ENCODE data around the gene PLD4.
"Not testable (repeated sequence)": the region's sequence is repeated elsewhere in the genome, so short reads cannot be mapped to it uniquely, and the experiment has no call there.

PLD4 gene

GRCh38 chr14:104899781-104900180, 24.9 kb upstream of the PLD4 start:
- Histone ChIP-seq H3F3A (ENCODE audit: insufficient read depth) (no peaks in the 10 kb centered on the region), H3K9me2 (replicated peaks; ENCODE audit: insufficient read depth, low read length) (no peaks in the 10 kb centered on the region), H3K4me3 (ENCODE audit: insufficient read depth, low read length, poor library complexity, severe bottlenecking) (no peak overlapping the region), H2AFZ (ENCODE audit: low read depth, low read length, severe bottlenecking) (no peak overlapping the region), H4K20me1 (ENCODE audit: low read depth, low read length) (no peaks in the 10 kb centered on the region), H3K9ac (ENCODE audit: low read length) (no peak overlapping the region), H3K36me3 (ENCODE audit: low read length) (no peaks in the 10 kb centered on the region), H3K79me2 (ENCODE audit: insufficient read depth, low read length) (no peaks in the 10 kb centered on the region), H3K27ac (ENCODE audit: low read depth, low read length) (no peak overlapping the region), H3K27me3 (ENCODE audit: low read length) (no peaks in the 10 kb centered on the region), H3K9me3 (ENCODE audit: insufficient read depth, low read length) (no peaks in the 10 kb centered on the region), H3K4me2 (ENCODE audit: low read depth, low read length, poor library complexity, severe bottlenecking) (no peak overlapping the region)
- no peak for TF ChIP-seq EZH2phosphoT487 (conservative IDR thresholded peaks at IDR 0.05; ENCODE audit: low read length)
- no peak for TF ChIP-seq CTCF (IDR thresholded peaks at IDR 0.05; ENCODE audit: insufficient read depth, low read length, poor library complexity, severe bottlenecking)

- H3K9ac ChIP-seq (ENCODE audit: low read length) = no peak overlapping the region
- no peaks in the 10 kb centered on the region for H3F3A ChIP-seq (ENCODE audit: insufficient read depth)
- TF ChIP-seq EZH2phosphoT487 (conservative IDR thresholded peaks at IDR 0.05; ENCODE audit: low read length) = no peak
- no peak for TF ChIP-seq CTCF (IDR thresholded peaks at IDR 0.05; ENCODE audit: insufficient read depth, low read length, poor library complexity, severe bottlenecking)
- no peak overlapping the region for H3K4me3 ChIP-seq (ENCODE audit: insufficient read depth, low read length, poor library complexity, severe bottlenecking)
- H3K9me2 ChIP-seq (replicated peaks; ENCODE audit: insufficient read depth, low read length) = no peaks in the 10 kb centered on the region
- H3K27me3 ChIP-seq (ENCODE audit: low read length) = no peaks in the 10 kb centered on the region
- no peaks in the 10 kb centered on the region for H3K9me3 ChIP-seq (ENCODE audit: insufficient read depth, low read length)
- no peak overlapping the region for H3K4me2 ChIP-seq (ENCODE audit: low read depth, low read length, poor library complexity, severe bottlenecking)
- no peaks in the 10 kb centered on the region for H3K79me2 ChIP-seq (ENCODE audit: insufficient read depth, low read length)
- no peaks in the 10 kb centered on the region for H4K20me1 ChIP-seq (ENCODE audit: low read depth, low read length)
- no peaks in the 10 kb centered on the region for H3K36me3 ChIP-seq (ENCODE audit: low read length)
- no peak overlapping the region for H2AFZ ChIP-seq (ENCODE audit: low read depth, low read length, severe bottlenecking)
- no peak overlapping the region for H3K27ac ChIP-seq (ENCODE audit: low read depth, low read length)
These were observed 23.8 kb upstream of the PLD4 start for GRCh38 chr14:104900639-104901512.

GRCh38 chr14:104903990-104904389, 20.7 kb upstream of the PLD4 start:
- Histone ChIP-seq H3K9me2 (replicated peaks; ENCODE audit: insufficient read depth, low read length) (no peaks in the 10 kb centered on the region), H3K4me3 (ENCODE audit: insufficient read depth, low read length, poor library complexity, severe bottlenecking) (no peak overlapping the region), H3K27me3 (ENCODE audit: low read length) (no peaks in the 10 kb centered on the region), H3K4me2 (ENCODE audit: low read depth, low read length, poor library complexity, severe bottlenecking) (no peak overlapping the region), H4K20me1 (ENCODE audit: low read depth, low read length) (no peaks in the 10 kb centered on the region), H3F3A (ENCODE audit: insufficient read depth) (no peaks in the 10 kb centered on the region), H3K9me3 (ENCODE audit: insufficient read depth, low read length) (no peaks in the 10 kb centered on the region), H3K27ac (ENCODE audit: low read depth, low read length) (no peak overlapping the region), H3K36me3 (ENCODE audit: low read length) (no peaks in the 10 kb centered on the region), H2AFZ (ENCODE audit: low read depth, low read length, severe bottlenecking) (no peak overlapping the region), H3K9ac (ENCODE audit: low read length) (no peak overlapping the region), H3K79me2 (ENCODE audit: insufficient read depth, low read length) (no peaks in the 10 kb centered on the region)
- TF ChIP-seq EZH2phosphoT487 (conservative IDR thresholded peaks at IDR 0.05; ENCODE audit: low read length) (no peak), CTCF (IDR thresholded peaks at IDR 0.05; ENCODE audit: insufficient read depth, low read length, poor library complexity, severe bottlenecking) (no peak)

GRCh38 chr14:104904650-104905578, 19.8 kb upstream of the PLD4 start:
- not testable (repeated sequence) for H3K9me2 ChIP-seq (replicated peaks; ENCODE audit: insufficient read depth, low read length); H3K36me3 ChIP-seq (ENCODE audit: low read length); H3K4me3 ChIP-seq (ENCODE audit: insufficient read depth, low read length, poor library complexity, severe bottlenecking); H3F3A ChIP-seq (ENCODE audit: insufficient read depth); H3K9me3 ChIP-seq (ENCODE audit: insufficient read depth, low read length); H4K20me1 ChIP-seq (ENCODE audit: low read depth, low read length); H3K27ac ChIP-seq (ENCODE audit: low read depth, low read length); H3K27me3 ChIP-seq (ENCODE audit: low read length); H3K9ac ChIP-seq (ENCODE audit: low read length); H3K4me2 ChIP-seq (ENCODE audit: low read depth, low read length, poor library complexity, severe bottlenecking); H3K79me2 ChIP-seq (ENCODE audit: insufficient read depth, low read length); H2AFZ ChIP-seq (ENCODE audit: low read depth, low read length, severe bottlenecking)

GRCh38 chr14:104905579-104905933, 19.1 kb upstream of the PLD4 start:
- not testable (repeated sequence) for H3K27me3 ChIP-seq (ENCODE audit: low read length); H3F3A ChIP-seq (ENCODE audit: insufficient read depth); H3K9me2 ChIP-seq (replicated peaks; ENCODE audit: insufficient read depth, low read length); H3K9ac ChIP-seq (ENCODE audit: low read length); H3K79me2 ChIP-seq (ENCODE audit: insufficient read depth, low read length); H3K36me3 ChIP-seq (ENCODE audit: low read length); H3K27ac ChIP-seq (ENCODE audit: low read depth, low read length); H3K4me3 ChIP-seq (ENCODE audit: insufficient read depth, low read length, poor library complexity, severe bottlenecking); H3K9me3 ChIP-seq (ENCODE audit: insufficient read depth, low read length); H3K4me2 ChIP-seq (ENCODE audit: low read depth, low read length, poor library complexity, severe bottlenecking); H2AFZ ChIP-seq (ENCODE audit: low read depth, low read length, severe bottlenecking); H4K20me1 ChIP-seq (ENCODE audit: low read depth, low read length)
